AG04449 (cell line): Measurements from ENCODE around the gene KRR1.

ENCODE experiments used
- CTCF ChIA-PET: fragments of 350-600 bp; formaldehyde crosslinking; extraction: SDS; loops from one replicate; lab custom pipeline; 2021; ENCODE audit warnings: antibody characterized with exemption; lab: Yijun Ruan, JAX
- POLR2A ChIA-PET: fragments of 400-600, 350-600 bp; formaldehyde crosslinking; extraction: SDS; loops from one replicate; lab custom pipeline; 2020; ENCODE audit warnings: antibody characterized with exemption, inconsistent platforms; lab: Yijun Ruan, JAX
- DNase-seq: peaks from one replicate; pipeline ENCODE4 v3.0.0-alpha.2; 2010; ENCODE audit warnings: low read depth, low spot score
- H3K4me3 ChIP-seq: 2 replicates; pipeline ENCODE4 v1.5.1; 2011; ENCODE audit warnings: low read depth, mild to moderate bottlenecking, control low read depth, low read length
- CTCF ChIP-seq: IDR thresholded peaks from one replicate; pipeline ENCODE4 v1.5.1; 2011; ENCODE audit warnings: mild to moderate bottlenecking, moderate library complexity, low read length, control low read depth, inconsistent platforms; ENCODE audit not compliant: insufficient read depth; ENCODE audit errors: missing control alignments

Gene KRR1

DNA sequence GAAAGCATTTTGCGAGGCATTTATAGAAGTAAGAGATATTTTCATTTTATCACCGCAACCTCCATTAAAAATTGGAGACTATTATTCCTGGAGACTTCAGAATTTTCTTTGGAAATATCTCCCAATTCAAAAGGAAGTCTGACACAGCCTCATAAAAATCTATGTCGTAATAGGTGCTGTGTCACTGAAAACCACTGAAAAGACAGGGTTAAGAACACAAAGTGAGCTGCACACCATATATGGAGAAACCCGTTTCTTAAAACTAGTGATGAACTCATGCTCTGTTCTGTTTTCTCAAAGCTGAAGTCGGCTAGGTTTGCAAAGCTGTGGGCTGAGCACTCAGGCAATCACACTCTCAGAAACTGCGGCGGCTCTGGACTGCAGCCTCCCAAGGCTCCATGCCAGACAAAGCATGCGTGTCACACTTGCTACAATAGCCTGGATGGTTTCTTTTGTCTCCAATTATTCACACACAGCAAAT is 30.9 kb downstream of the KRR1 start, which contains the start of gene GLIPR1:
Gene GLIPR1 (plus strand): TSS at position 287 of the 481 bp plus-strand sequence. CDS start 126 bp downstream, at position 413.
- DNase-seq = peak; percentile 98
- TF ChIP-seq CTCF = no peak
- ChIA-PET POLR2A (interaction anchor here (0.8 to 2.1 kb wide), 6 partner anchors 31 to 550 kb away, joined by 3 to 11 read pairs (median 8); partner anchors contain the start of genes CAPS2, GLIPR1L1, GLIPR1L2 and KRR1), CTCF (interaction anchor here (1.0 to 14.9 kb wide), 5 partner anchors 8 to 147 kb away, joined by 3 to 145 read pairs (median 81); partner anchors contain the start of genes CAPS2, GLIPR1L1 and GLIPR1L2)
- H3K4me3 ChIP-seq = peak within 1 kb of the TSS; percentile 56

- H3K4me3 ChIP-seq = peak overlapping the region; percentile 28
- ChIA-PET POLR2A (interaction anchor here (0.5 to 2.1 kb wide), 7 partner anchors 32 to 551 kb away, joined by 3 to 11 read pairs (median 7); partner anchors contain the start of genes CAPS2, GLIPR1L1, GLIPR1L2 and KRR1), CTCF (interaction anchor here (2.4 to 14.9 kb wide), 4 partner anchors 9 to 147 kb away, joined by 8 to 145 read pairs (median 84); partner anchors contain the start of genes CAPS2, GLIPR1L1 and GLIPR1L2)
- TF ChIP-seq CTCF = no peak
- DNase-seq = peak; percentile 29
Observed at GRCh38 chr12:75479963-75480461, 31.4 kb downstream of the KRR1 start.

GRCh38 chr12:75478116-75478794 is 33.2 kb downstream of the KRR1 start:
- CTCF ChIA-PET = interaction anchor here (1.0 to 14.9 kb wide), 3 partner anchors 87 to 164 kb away, joined by 3 to 145 read pairs (median 7); partner anchors contain the start of genes CAPS2, GLIPR1L1 and GLIPR1L2
- POLR2A ChIA-PET = no interaction called here
- TF ChIP-seq CTCF = no peak

DNA sequence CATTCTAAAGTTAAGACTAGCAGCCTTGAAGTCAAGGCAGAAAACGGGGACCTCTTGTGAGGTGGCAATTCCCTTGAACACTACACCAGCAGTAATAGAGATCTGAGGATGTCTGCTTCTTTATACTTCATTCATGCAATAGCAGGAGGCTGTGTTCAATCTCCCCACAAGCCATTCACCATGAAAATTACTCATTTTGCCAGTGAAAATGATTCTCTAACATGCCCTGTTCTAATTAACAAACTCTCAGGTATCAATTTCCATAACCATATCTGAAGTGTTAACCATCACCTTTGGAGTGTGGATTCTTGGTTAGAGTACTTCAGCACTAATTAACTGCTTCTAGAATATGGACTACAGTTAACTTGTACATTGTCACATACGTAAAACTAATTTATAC is 34.3 kb downstream of the KRR1 start:
- POLR2A ChIA-PET = no interaction called here
- CTCF ChIA-PET = interaction anchor here (1.7 to 14.9 kb wide), 2 partner anchors 86 to 144 kb away, joined by 3 to 145 read pairs; partner anchors contain the start of genes CAPS2, GLIPR1L1 and GLIPR1L2
- no peak for TF ChIP-seq CTCF
- H3K4me3 ChIP-seq = no peak overlapping the region
- no peak for DNase-seq

More at GRCh38 chr12:75478116-75478794, 33.2 kb downstream of the KRR1 start:
- DNase-seq = no peak
- H3K4me3 ChIP-seq = no peak overlapping the region

DNA sequence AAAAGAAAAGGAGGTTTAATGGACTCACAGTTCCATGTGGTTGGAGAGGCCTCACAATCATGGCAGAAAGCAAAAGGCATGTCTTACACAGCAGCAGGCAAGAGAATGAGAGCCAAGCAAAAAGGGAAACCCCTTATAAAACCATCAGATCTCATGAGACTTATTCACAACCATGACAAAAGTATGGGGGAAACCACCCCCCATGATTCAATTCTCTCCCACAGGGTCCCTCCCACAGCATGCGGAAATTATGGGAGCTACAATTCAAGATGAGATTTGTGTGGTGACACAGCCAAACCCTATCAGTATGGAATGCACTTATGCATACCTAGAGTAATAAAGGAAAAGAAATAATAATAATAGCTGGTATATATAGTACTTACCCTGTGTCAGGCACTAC is 35.3 kb downstream of the KRR1 start:
- no peak for TF ChIP-seq CTCF
- ChIA-PET CTCF (interaction anchor here (1.7 to 14.9 kb wide), 2 partner anchors 85 to 143 kb away, joined by 3 to 145 read pairs; partner anchors contain the start of genes CAPS2, GLIPR1L1 and GLIPR1L2), POLR2A (no interaction called here)
- DNase-seq = no peak
- H3K4me3 ChIP-seq = no peak overlapping the region

GRCh38 chr12:75474116-75474515 is 37.3 kb downstream of the KRR1 start:
- no peak for TF ChIP-seq CTCF
- no peak for DNase-seq
- POLR2A ChIA-PET = no interaction called here
- H3K4me3 ChIP-seq = no peak overlapping the region
- CTCF ChIA-PET = interaction anchor here (0.8 to 1.4 kb wide), 3 partner anchors 8 to 83 kb away, joined by 3 to 6 read pairs (median 3); partner anchors contain the start of gene GLIPR1L2
